SK-N-SH (cell line): ENCODE results near the gene DNASE1L2. TPM values are rescaled to one million over a fixed set of nuclear protein-coding genes. Genes with fewer than 3 reads are reported as not detected.

Experiments used
- CTCF ChIA-PET: fragments of 300-600, 350-600 bp; formaldehyde crosslinking; extraction: SDS; loops from one replicate; lab custom pipeline; 2021; lab: Yijun Ruan, JAX
- POLR2A ChIA-PET: fragments of 350-600 bp; sonication (Branson Sonifier 250); formaldehyde crosslinking; extraction: SDS; loops from one replicate; lab custom pipeline; 2020; ENCODE audit warnings: antibody characterized with exemption, inconsistent platforms; lab: Yijun Ruan, JAX
- DNase-seq: peaks from one replicate; pipeline ENCODE4 v3.0.0; 2012
- H2AFZ ChIP-seq: fragments of 200-600 bp; sonication (generic); 2 replicates; pipeline ENCODE4 v1.8.1; 2016; ENCODE audit warnings: antibody characterized with exemption, mild to moderate bottlenecking, low read depth
- H3F3A ChIP-seq: fragments of 200-600 bp; sonication (generic); replicated peaks from 2 replicates; pipeline ENCODE3; 2016; ENCODE audit warnings: antibody characterized with exemption, mild to moderate bottlenecking; ENCODE audit not compliant: insufficient read depth
- H3K27ac ChIP-seq, 2 experiments: fragments of 200-500 bp in 1 of 2; fragments of 200-600 bp in 1 of 2; sonication (Bioruptor generic) in 1 of 2; sonication (generic), shearing (Covaris generic) in 1 of 2; 2 replicates each; pipeline versions ENCODE4 v1.5.1 to v1.6.1; 2014 to 2016; ENCODE audit warnings: low read depth in 2 of 2, inconsistent platforms in 1 of 2, low read length in 1 of 2, mild to moderate bottlenecking in 1 of 2, mixed read lengths in 1 of 2
- H3K27me3 ChIP-seq: fragments of 200-600 bp; sonication (generic), shearing (Covaris generic); 2 replicates; pipeline ENCODE4 v1.6.1; 2016; ENCODE audit warnings: mixed run types; ENCODE audit not compliant: insufficient read depth
- H3K36me3 ChIP-seq, 2 experiments: fragments of 200-500 bp in 1 of 2; fragments of 200-600 bp in 1 of 2; sonication (Bioruptor generic) in 1 of 2; sonication (generic) in 1 of 2; replicated peaks in 1 of 2; 2 replicates each; pipeline versions ENCODE3 to v1.5.1; 2014 to 2016; ENCODE audit warnings: low read length in 1 of 2, mild to moderate bottlenecking in 1 of 2; ENCODE audit not compliant: insufficient read depth in 2 of 2, control insufficient read depth in 1 of 2
- H3K4me1 ChIP-seq, 2 experiments: fragments of 200-500 bp in 1 of 2; fragments of 200-600 bp in 1 of 2; sonication (Bioruptor generic) in 1 of 2; sonication (generic), shearing (Covaris generic) in 1 of 2; 2 replicates each; pipeline versions ENCODE4 v1.5.1 to v1.6.1; 2014 to 2016; ENCODE audit warnings: low read depth in 1 of 2, low read length in 1 of 2, mixed run types in 1 of 2; ENCODE audit not compliant: insufficient read depth in 2 of 2, control insufficient read depth in 1 of 2
- H3K4me2 ChIP-seq: fragments of 200-600 bp; sonication (generic), shearing (Covaris generic); 2 replicates; pipeline ENCODE4 v1.6.1; 2017; ENCODE audit warnings: mixed run types
- H3K4me3 ChIP-seq, 2 experiments: fragments of 200-500 bp in 1 of 2; fragments of 200-600 bp in 1 of 2; sonication (Bioruptor generic) in 1 of 2; sonication (generic), shearing (Covaris generic) in 1 of 2; 2 replicates each; pipeline versions ENCODE4 v1.5.1 to v1.8.1; 2014 to 2016; ENCODE audit warnings: low read depth in 2 of 2, inconsistent platforms in 1 of 2, low read length in 1 of 2, mild to moderate bottlenecking in 1 of 2, mixed read lengths in 1 of 2, moderate library complexity in 1 of 2
- H3K79me2 ChIP-seq: fragments of 200-600 bp; sonication (generic); 2 replicates; pipeline ENCODE4 v1.8.1; 2017; ENCODE audit warnings: mild to moderate bottlenecking; ENCODE audit not compliant: insufficient read depth
- H3K9ac ChIP-seq: fragments of 200-600 bp; sonication (generic); 2 replicates; pipeline ENCODE4 v1.6.1; 2017; ENCODE audit warnings: mixed run types
- H3K9me2 ChIP-seq: fragments of 200-600 bp; sonication (generic); 2 replicates; pipeline ENCODE4 v1.6.1; 2017; ENCODE audit warnings: mixed run types
- H3K9me3 ChIP-seq: fragments of 200-600 bp; sonication (generic); 2 replicates; pipeline ENCODE4 v1.6.1; 2017; ENCODE audit warnings: mixed run types, mild to moderate bottlenecking, moderate library complexity
- H4K20me1 ChIP-seq: fragments of 200-600 bp; sonication (generic); 2 replicates; pipeline ENCODE4 v1.6.1; 2017; ENCODE audit warnings: mild to moderate bottlenecking, mixed run types; ENCODE audit not compliant: insufficient read depth
- EP300 ChIP-seq, 2 experiments: IDR thresholded peaks; 2 replicates each; pipeline versions ENCODE4 v1.4.0 to v1.6.1; 2012; ENCODE audit warnings: borderline replicate concordance in 1 of 2, low read depth in 1 of 2, low read length in 1 of 2
- JUND ChIP-seq: IDR thresholded peaks from 2 replicates; pipeline ENCODE4 v1.4.0; 2012
- MEF2A ChIP-seq: IDR thresholded peaks from 2 replicates; pipeline ENCODE4 v1.4.0; 2012; ENCODE audit warnings: low read depth, borderline replicate concordance
- NRF1 ChIP-seq: IDR thresholded peaks from 2 replicates; pipeline ENCODE4 v1.6.1; 2012; ENCODE audit warnings: low read depth, mild to moderate bottlenecking, low read length
- RAD21 ChIP-seq: IDR thresholded peaks from 2 replicates; pipeline ENCODE4 v1.6.1; 2012; ENCODE audit warnings: mild to moderate bottlenecking, low read length
- RCOR1 ChIP-seq: fragments of 150-350 bp; IDR thresholded peaks from 2 replicates; pipeline ENCODE4 v1.6.1; 2017; ENCODE audit warnings: antibody characterized with exemption, low read length
- RXRA ChIP-seq: IDR thresholded peaks from 2 replicates; pipeline ENCODE4 v1.4.0; 2012; ENCODE audit warnings: low read depth, mild to moderate bottlenecking, borderline replicate concordance
- TAF1 ChIP-seq: IDR thresholded peaks from 2 replicates; pipeline ENCODE4 v1.6.1; 2012; ENCODE audit warnings: low read depth, mild to moderate bottlenecking, low read length, moderate library complexity, borderline replicate concordance
- TEAD4 ChIP-seq: IDR thresholded peaks from 2 replicates; pipeline ENCODE4 v1.4.0; 2012; ENCODE audit warnings: mild to moderate bottlenecking, borderline replicate concordance; ENCODE audit not compliant: insufficient read depth
- WGBS: methylation state at CpG from one replicate; pipeline ENCODE4 v1.1.6; 2017; ENCODE audit warnings: low lambda C conversion rate; 5-methylcytosine and 5-hydroxymethylcytosine counted together
- polyA plus RNA-seq, 3 experiments: library from polyadenylated mRNA; depleted of rRNA; stranded (reverse); fragments of >200 nt; gene quantifications; 2 replicates each; pipeline ENCODE4 v1.2.3, GENCODE V29; 2012
- TF ChIP-seq, protein P1 (sequence below): fragments of 150-350 bp; IDR thresholded peaks from 2 replicates; pipeline ENCODE4 v1.6.1; 2016; ENCODE audit warnings: mild to moderate bottlenecking, low read depth, low read length
- TF ChIP-seq, protein P2 (sequence below): fragments of 200-600 bp; sonication (generic); IDR thresholded peaks from 2 replicates; pipeline ENCODE4 v1.6.1; 2017; ENCODE audit warnings: antibody characterized with exemption, mild to moderate bottlenecking, moderate library complexity
- TF ChIP-seq, protein P3 (sequence below): IDR thresholded peaks from 2 replicates; pipeline ENCODE4 v1.4.0; 2012; ENCODE audit warnings: low read depth, borderline replicate concordance
- TF ChIP-seq, protein P4 (sequence below): IDR thresholded peaks from 2 replicates; pipeline ENCODE4 v1.4.0; 2012; ENCODE audit warnings: low read depth
- TF ChIP-seq, protein P5 (sequence below): IDR thresholded peaks from 2 replicates; pipeline ENCODE4 v1.6.1; 2012; ENCODE audit warnings: mild to moderate bottlenecking, low read depth, low read length, moderate library complexity

The DNASE1L2 gene
- polyA plus RNA-seq, 1 of the 3 experiments (the other 2 are of a cell fraction) = 2.5 TPM

DNA sequence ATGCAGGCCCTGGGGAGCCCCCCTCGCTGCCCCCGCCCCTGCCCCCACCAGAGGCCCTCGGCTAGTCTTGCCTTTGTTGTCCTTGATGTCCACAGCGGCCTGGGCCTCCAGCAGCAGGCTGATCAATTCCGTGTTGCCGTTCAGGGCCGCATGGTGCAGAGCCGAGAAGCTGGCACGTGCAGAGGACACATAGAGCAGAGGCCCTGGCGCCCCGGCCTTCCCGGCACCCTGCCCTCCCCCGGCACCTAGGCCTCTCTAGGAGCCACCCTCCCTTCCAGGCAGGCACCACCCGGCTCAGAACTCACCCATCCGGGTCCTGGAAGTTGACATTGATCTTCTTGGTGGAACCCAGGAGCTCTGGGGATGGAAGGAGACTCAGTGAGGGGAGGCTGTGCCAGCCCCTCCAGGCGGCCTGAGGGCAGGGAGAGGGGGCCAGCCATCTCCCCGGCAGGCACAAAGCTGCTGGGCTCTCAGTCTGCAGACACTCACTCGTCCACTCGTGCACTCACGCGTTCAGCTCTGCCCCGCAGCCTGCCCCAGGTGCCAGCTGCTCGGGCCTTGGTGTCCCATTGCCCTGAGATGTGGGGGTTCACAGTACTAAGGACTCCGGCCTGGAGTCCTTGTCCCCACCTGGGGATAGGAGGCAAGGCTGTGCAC lies 46.1 kb upstream of the DNASE1L2 start (continued):
- TF ChIP-seq, protein P1, sequence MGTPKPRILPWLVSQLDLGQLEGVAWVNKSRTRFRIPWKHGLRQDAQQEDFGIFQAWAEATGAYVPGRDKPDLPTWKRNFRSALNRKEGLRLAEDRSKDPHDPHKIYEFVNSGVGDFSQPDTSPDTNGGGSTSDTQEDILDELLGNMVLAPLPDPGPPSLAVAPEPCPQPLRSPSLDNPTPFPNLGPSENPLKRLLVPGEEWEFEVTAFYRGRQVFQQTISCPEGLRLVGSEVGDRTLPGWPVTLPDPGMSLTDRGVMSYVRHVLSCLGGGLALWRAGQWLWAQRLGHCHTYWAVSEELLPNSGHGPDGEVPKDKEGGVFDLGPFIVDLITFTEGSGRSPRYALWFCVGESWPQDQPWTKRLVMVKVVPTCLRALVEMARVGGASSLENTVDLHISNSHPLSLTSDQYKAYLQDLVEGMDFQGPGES = no peak
- TF ChIP-seq, protein P2, sequence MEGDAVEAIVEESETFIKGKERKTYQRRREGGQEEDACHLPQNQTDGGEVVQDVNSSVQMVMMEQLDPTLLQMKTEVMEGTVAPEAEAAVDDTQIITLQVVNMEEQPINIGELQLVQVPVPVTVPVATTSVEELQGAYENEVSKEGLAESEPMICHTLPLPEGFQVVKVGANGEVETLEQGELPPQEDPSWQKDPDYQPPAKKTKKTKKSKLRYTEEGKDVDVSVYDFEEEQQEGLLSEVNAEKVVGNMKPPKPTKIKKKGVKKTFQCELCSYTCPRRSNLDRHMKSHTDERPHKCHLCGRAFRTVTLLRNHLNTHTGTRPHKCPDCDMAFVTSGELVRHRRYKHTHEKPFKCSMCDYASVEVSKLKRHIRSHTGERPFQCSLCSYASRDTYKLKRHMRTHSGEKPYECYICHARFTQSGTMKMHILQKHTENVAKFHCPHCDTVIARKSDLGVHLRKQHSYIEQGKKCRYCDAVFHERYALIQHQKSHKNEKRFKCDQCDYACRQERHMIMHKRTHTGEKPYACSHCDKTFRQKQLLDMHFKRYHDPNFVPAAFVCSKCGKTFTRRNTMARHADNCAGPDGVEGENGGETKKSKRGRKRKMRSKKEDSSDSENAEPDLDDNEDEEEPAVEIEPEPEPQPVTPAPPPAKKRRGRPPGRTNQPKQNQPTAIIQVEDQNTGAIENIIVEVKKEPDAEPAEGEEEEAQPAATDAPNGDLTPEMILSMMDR = no peak

DNA sequence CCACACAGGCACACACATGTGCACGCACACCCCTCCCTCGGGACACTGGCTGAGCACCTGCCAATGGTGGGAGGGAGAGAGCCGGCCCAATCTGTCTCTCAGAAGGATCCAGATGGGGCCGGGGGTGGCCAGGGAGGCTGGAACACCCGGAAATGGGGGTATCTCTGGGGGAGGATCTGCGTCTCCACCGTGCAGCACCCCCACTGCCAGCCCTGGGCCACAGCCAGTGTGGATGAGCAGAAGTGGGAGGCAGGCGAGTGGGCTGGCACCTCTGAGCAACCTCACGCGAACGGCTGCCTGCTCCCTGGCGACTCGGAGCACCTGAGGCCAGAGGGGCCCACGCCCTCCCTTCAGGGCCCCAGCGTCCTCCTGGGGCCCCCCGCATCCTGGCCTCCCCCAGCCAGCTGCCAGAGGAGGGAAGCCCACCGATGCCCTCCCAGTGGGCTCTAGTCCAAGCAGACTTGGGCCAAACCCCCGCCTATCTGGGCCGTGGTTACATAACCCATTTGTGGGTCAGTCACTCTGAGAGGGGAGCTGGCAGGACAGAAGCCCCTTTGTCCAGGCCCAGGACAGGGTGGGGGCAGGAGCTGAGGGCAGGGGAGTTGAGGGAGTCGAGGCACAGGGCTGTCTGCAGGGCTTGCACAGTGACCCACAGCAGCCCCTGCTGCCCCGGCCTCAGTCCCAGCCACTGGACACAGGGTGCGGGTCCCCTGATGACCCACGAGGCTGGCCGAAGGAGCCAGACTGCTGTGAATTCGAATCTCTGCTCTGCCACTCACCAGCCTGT lies 45.4 kb upstream of the DNASE1L2 start:
- no peaks in the 10 kb centered on the region for H3K36me3 ChIP-seq
- no peaks in the 10 kb centered on the region for H3K79me2 ChIP-seq
- no peaks in the 10 kb centered on the region for H3F3A ChIP-seq
- peaks cover 0 to 16% of the 10 kb centered on the region in 2 experiments; a peak in 1 of 4 replicates for H3K4me1 ChIP-seq
- no peak overlapping the region for H3K27ac ChIP-seq
- 63% methylated on average over 7 of the region's 25 CpGs for WGBS
- POLR2A ChIA-PET = interaction anchor here (0.6 to 1.0 kb wide), 2 partner anchors 56 to 229 kb away, joined by 3 read pairs; no protein-coding TSS in a partner anchor
- DNase-seq = no peak
- H3K9me3 ChIP-seq = no peaks in the 10 kb centered on the region
- CTCF ChIA-PET = interaction anchor here (0.6 kb wide), 1 partner anchor 61 kb away, joined by 3 read pairs; the partner anchor contains the start of gene ECI1
- H3K27me3 ChIP-seq = no peaks in the 10 kb centered on the region
- H4K20me1 ChIP-seq = no peaks in the 10 kb centered on the region
- H3K4me2 ChIP-seq = no peak overlapping the region
- no peaks in the 10 kb centered on the region for H3K9me2 ChIP-seq
- H3K4me3 ChIP-seq = no peak overlapping the region
- H2AFZ ChIP-seq = no peak overlapping the region
- H3K9ac ChIP-seq = no peak overlapping the region
- TF ChIP-seq MEF2A (no peak), RAD21 (no peak), RXRA (no peak), JUND (no peak), TEAD4 (no peak), NRF1 (no peak), RCOR1 (no peak), EP300 (IDR thresholded peaks at IDR 0.05; ENCODE audit: borderline replicate concordance in 1 of 2, low read depth in 1 of 2, low read length in 1 of 2) (no peak), TAF1 (no peak)
- TF ChIP-seq, protein P2 = no peak
- TF ChIP-seq, protein P3, sequence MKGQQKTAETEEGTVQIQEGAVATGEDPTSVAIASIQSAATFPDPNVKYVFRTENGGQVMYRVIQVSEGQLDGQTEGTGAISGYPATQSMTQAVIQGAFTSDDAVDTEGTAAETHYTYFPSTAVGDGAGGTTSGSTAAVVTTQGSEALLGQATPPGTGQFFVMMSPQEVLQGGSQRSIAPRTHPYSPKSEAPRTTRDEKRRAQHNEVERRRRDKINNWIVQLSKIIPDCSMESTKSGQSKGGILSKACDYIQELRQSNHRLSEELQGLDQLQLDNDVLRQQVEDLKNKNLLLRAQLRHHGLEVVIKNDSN = no peak
- TF ChIP-seq, protein P4, sequence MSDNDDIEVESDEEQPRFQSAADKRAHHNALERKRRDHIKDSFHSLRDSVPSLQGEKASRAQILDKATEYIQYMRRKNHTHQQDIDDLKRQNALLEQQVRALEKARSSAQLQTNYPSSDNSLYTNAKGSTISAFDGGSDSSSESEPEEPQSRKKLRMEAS = no peak
- TF ChIP-seq, protein P5, sequence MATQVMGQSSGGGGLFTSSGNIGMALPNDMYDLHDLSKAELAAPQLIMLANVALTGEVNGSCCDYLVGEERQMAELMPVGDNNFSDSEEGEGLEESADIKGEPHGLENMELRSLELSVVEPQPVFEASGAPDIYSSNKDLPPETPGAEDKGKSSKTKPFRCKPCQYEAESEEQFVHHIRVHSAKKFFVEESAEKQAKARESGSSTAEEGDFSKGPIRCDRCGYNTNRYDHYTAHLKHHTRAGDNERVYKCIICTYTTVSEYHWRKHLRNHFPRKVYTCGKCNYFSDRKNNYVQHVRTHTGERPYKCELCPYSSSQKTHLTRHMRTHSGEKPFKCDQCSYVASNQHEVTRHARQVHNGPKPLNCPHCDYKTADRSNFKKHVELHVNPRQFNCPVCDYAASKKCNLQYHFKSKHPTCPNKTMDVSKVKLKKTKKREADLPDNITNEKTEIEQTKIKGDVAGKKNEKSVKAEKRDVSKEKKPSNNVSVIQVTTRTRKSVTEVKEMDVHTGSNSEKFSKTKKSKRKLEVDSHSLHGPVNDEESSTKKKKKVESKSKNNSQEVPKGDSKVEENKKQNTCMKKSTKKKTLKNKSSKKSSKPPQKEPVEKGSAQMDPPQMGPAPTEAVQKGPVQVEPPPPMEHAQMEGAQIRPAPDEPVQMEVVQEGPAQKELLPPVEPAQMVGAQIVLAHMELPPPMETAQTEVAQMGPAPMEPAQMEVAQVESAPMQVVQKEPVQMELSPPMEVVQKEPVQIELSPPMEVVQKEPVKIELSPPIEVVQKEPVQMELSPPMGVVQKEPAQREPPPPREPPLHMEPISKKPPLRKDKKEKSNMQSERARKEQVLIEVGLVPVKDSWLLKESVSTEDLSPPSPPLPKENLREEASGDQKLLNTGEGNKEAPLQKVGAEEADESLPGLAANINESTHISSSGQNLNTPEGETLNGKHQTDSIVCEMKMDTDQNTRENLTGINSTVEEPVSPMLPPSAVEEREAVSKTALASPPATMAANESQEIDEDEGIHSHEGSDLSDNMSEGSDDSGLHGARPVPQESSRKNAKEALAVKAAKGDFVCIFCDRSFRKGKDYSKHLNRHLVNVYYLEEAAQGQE = no peak
- TF ChIP-seq, protein P1 = no peak
